ENCODE measurements around the gene CCER1.

Gene CCER1

GRCh38 chr12:90964616-90965015 lies 9.6 kb upstream of the CCER1 start:
- no peak for DNase-seq

DNA sequence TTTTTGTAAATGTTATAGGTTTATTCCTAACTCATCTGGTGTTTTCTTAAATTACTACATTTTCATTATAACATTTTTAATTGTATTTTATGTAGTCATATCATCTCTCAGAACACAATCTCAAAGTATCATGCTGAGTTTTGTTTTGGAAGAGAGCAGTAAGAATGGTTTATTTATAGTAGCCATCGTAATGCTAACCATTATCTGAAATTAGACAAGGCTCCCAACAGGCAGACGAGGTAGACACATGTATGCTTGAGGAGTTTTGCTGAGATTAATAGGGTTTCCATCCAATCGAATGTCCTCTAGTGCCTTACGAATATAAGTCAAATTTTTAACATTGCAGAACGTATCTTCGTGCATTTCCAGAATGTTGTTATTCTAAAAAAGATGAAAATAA lies 9.0 kb upstream of the CCER1 start:
- no peak for DNase-seq

- no peak for DNase-seq
These were observed 6.2 kb upstream of the CCER1 start for GRCh38 chr12:90961154-90961553.

DNA sequence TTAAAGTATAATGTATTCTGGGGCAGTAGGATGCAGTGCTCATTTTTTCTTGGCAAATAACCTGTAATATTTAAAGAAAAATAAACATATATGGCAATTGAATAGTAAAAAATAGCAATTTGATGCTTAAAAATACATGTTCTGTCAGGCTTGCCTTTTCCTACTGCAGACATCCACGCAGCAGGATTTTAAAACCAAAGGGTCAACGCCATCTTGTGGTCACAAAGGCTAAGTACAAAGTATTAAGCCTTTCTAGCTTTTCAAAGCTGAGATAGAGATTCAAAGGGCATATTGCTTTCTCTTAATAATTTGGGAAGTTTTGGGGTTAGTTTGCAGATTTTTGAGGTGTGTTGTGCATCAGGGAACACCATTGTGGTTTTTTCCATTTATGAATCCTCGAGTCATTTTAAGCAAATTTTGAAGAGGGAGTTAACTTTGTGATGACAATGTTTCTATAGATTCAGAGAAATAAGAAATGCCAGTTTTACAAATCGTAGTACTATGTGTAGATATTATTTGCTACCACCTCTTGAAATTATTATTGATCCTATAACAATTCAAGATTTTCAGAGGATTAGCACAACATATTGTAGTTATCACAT lies 4.7 kb upstream of the CCER1 start:
- DNase-seq, result peak; percentile 54

DNA sequence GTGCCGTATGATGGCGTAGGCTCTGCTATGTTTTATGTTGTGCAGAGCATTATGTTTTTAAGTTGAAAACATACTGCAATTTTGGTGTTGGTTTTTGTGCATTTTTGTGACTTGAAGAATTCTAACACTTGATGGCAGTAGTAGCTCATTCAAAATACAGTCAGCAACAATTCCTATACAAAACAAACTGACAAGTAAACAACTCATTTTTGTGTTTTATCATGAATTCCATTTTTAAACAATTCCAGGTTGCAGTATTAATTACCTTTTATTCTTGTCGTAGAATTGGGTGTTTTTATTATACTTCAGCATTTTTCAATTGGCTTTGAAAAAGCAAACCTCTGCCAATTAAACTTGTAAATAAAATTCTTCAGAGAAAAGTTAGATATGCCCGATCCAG lies 4.1 kb upstream of the CCER1 start:
- DNase-seq, result no peak

- no peak for DNase-seq
These were observed 3.4 kb upstream of the CCER1 start for GRCh38 chr12:90958347-90958746.

- DNase-seq, result no peak
These were observed 548 bp downstream of the CCER1 start for GRCh38 chr12:90954428-90954827.

GRCh38 chr12:90953956-90954421 lies 987 bp downstream of the CCER1 start:
- DNase-seq, result no peak

DNA sequence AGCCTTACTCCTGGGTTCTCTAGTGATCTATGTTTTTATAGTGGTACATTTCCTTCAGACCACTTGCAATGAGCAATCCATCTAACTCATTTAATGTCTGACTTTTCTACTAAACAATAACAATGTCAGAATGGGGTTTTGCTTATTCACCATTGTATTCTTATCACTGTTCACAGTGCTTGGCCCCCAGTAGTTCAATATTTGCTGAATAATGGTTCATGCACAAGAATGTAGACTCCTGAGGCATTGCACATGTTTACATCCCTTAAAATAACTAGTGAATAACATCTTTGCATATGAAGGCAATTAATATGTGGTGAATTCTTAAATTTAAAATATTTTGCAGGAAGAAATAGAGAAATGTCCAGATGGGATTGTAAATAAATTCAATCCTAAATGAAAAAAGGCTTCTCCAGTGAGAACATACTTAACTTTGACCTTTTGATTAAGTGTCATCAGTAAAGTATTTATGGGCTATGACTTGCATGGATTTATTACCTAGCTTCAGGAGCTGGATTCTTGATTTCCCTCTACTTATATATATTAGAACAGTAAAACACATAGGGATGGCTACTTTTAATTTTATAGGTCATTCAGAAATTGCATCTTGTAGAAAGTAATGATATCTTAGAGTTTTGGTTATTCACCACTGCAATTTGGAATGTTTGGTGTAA lies 3.4 kb downstream of the CCER1 start:
- DNase-seq, result no peak

DNA sequence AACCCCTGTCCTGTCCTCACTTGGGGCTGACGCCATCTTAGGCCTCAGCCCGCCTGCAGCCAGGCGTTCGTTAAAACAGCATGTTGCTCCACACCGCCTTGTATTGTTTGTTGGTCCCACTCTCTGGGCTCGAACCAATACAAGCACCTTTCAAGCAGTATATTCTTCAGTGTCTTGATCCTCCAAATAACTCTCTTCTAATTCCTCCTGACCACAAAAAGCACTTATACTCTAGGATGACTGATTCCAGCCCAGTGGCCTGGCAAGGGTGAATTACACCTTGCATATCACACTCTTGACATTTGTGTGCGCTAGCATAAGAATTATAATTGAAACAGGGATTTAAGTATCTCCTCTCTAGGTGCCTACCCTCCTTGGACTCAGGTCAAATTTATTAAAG lies 7.1 kb downstream of the CCER1 start:
- DNase-seq, result no peak

DNA sequence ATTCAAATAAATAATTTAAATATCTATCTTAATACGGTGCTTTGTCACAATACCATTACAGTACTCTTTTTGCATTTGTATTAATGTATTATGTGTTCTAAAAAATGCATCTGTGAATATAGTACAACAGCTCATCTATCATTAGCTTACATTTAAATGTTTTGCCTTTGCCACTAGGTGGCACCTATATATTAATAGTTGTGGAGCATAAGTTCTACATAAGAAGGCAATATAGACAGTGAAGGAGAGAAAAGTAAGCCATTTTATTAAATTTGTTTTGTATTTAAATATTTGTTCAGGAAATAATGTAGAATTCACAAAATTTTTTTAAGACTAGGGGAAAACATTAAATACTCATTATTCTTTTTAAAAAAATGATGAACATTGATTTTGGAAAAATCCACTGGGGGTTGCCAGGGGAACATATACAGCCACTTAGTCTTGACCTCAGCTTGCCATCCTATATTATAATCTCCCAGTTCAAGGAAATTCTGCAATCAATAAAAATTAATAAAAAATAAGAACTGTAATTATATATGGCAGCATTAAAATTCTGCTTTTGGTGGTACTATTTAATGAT lies 9.8 kb downstream of the CCER1 start:
- peak; percentile 42 for DNase-seq

DNA sequence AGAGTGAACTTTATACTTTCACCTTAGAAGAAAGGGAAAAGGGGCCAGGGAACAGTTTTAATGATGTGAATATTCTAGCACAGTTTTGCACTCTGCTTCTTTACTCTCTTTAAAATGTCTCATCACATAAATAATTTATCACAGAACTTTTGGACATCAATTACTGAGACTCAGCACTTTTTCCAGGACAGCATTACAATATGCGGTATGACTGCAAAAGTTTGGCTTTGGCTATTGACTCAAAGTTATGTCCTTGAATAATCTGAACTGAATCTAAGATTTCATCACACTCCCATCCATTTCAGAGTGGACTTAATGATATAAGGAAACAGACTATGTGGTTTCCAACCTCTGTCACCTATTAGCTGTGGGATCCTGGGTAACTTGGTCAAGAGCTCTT lies 11.7 kb downstream of the CCER1 start:
- DNase-seq, result peak; percentile 28

DNA sequence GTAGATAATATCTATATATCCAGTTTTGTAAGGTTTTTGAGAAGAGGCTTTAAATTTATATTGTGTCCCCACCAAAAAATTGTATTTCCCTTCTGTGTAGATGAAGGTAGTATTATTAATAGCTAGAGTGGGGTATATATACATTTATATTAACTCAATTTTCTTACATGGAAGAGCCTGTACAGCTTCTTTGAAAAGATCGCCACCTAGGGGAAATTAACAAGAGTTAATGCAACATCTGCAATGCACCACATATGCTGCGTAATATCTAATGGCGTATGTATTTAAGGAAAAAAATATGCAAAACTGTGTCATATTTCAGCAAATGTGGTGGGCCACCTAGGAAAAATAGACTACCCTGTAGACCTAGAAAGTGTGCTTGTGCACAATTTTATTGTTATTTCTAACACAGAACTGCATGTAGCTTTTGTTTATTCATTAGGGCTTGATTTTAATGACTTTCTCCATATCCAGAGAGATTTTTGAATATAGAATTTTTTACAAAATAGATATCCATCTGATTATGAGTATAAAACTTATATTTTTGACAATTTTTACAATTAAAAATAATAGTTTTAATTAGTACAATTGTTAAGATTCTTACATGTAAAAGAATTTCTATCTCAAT lies 14.0 kb downstream of the CCER1 start:
- peak; percentile 71 for DNase-seq

DNA sequence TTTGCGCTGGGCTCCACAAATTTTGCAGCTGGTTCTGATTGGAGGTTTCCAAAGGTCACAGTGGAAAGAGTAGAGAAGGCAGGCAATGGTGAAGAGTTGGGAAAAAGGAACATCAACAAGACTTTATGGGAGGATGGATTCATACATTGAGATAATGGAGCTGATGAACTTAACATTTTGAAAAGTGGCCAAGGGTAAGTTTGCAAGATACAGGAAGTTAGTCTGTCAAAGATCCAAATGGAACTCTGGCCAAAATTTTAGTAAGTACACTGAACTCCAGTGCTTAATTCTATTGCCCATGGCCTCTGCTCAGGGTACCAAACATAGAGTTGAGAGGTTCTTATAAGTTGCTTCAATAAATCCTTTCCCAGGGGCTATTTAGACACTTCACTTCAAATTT lies 15.6 kb downstream of the CCER1 start:
- no peak for DNase-seq

GRCh38 chr12:90938451-90938850 lies 16.5 kb downstream of the CCER1 start:
- DNase-seq, result no peak

GRCh38 chr12:90937651-90938050 lies 17.3 kb downstream of the CCER1 start:
- no peak for DNase-seq

GRCh38 chr12:90936230-90937005 lies 18.6 kb downstream of the CCER1 start:
- DNase-seq, result no peak

DNA sequence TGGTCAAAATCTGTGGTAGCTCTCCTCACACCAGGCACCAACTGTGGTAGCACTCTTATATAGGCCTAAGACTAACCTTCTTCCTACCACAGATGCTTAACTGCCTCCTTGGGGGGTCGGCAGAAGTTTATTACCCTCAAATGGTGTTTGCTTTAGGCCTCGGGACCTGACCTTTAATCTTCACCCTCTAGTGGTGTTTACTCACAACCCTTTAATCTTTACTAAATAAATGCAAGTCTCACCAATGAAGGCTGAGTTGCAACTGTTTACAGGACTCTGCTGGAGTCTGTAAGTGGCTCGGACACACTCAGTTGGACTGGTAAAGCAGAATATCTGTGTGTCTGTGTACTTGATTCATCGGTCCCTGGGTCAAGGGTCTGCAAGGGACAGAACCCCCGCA lies 29.4 kb downstream of the CCER1 start:
- DNase-seq, result no peak

GRCh38 chr12:90924406-90924805 lies 30.6 kb downstream of the CCER1 start:
- no peak for DNase-seq

DNA sequence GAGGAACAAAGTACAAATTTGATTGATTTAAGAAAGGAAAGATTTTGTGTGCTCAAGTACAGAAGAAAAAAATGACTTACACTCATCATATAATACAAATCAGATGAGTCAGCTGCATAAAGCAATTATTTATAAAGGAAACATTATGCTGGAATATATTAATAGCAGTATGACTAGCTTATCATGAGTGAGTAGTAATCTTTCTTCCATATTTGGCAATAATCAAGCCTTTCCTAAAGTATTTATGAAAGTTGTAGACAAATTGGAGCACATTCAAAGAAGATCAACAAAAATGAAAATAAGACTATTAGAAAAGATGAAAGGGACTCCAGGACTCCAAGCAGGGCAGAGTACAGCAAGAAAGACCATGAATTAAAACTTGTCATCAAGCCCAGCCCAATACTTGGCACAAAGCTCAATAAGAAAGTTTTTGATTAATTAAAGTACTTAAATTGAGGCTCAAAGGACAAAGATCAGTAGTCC lies 32.8 kb downstream of the CCER1 start:
- no peak for DNase-seq

DNA sequence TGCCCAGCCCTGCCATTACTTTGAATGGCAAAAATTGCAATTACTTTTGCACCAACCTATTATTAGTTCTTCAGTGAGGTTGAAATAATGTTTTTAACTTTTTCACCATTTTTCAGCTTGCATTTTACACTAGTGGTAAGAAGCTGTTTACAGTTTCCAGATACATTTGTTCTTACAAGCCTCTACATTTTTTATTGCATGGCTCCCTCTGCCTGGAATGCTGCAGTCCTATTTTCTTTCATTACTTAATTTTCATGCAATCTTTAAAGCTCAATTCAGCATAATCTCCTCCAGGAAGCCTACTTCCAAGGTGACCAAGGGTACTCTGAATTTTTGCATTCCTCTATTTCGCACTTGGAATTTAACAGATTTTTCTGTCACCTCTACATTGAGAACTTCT lies 33.4 kb downstream of the CCER1 start:
- DNase-seq, result no peak

GRCh38 chr12:90920222-90920621 lies 34.8 kb downstream of the CCER1 start:
- no peak for DNase-seq

GRCh38 chr12:90917431-90917830 lies 37.5 kb downstream of the CCER1 start:
- DNase-seq, result no peak
